HT-29 (cell line): ENCODE measurements around the gene NMRK1. TPM values are rescaled to one million over a fixed set of nuclear protein-coding genes. Genes with fewer than 3 reads are reported as not detected.

Experiments
- small RNA-seq: library from RNA; depleted of rRNA; stranded (forward); fragments of <200 nt; gene quantifications from one replicate; pipeline ENCODE3, GENCODE V24; 2014
- total RNA-seq: library from RNA; depleted of rRNA; stranded (reverse); fragments of >200 nt; shearing (Covaris generic); gene quantifications from 2 replicates; pipeline ENCODE4 v1.2.3, GENCODE V29; 2014; rRNA removed

The NMRK1 gene
- total RNA-seq, 1 experiment from 2014 or later: 5.1 TPM

Small RNA genes lying within 50 kb of the gene (small RNA-seq; reads per million reads assigned to genes)
- gene RF02271: not detected

Other genes starting within 250 kb of the NMRK1 start
- gene TRPM6, start 200.2 kb downstream of the NMRK1 start, total RNA-seq: not detected in 2 replicates
- gene C9orf40, start 135.2 kb downstream of the NMRK1 start, total RNA-seq: 6.1 and 8.0 TPM in 2 replicates
- gene CARNMT1, start 59.9 kb downstream of the NMRK1 start, total RNA-seq: 41.3 and 41.8 TPM in 2 replicates
- gene OSTF1, start 359 bp upstream of the NMRK1 start, total RNA-seq: 32.1 and 36.6 TPM in 2 replicates